PFSK-1 (cell line): ENCODE results near the gene BRCA2.

ENCODE experiments used
- FOXP2 ChIP-seq: optimal IDR thresholded peaks from 2 replicates; pipeline ENCODE3; 2011; ENCODE audit warnings: borderline replicate concordance, control low read depth, inconsistent platforms; ENCODE audit not compliant: insufficient read depth; ENCODE audit errors: extremely low read length, extremely low read depth
- POLR2AphosphoS5 ChIP-seq: IDR thresholded peaks from 2 replicates; pipeline ENCODE4 v1.6.1; 2012; ENCODE audit warnings: low read depth, mild to moderate bottlenecking, control low read depth, low read length, moderate library complexity
- SIN3A ChIP-seq: IDR thresholded peaks from 2 replicates; pipeline ENCODE4 v1.6.1; 2012; ENCODE audit warnings: mild to moderate bottlenecking, low read length, moderate library complexity, borderline replicate concordance; ENCODE audit not compliant: insufficient read depth
- TF ChIP-seq, protein P1 (sequence below), 2 experiments: IDR thresholded peaks; 2 replicates each; pipeline versions ENCODE4 v1.6.1 to v1.8.0; 2011 to 2012; ENCODE audit warnings: low read depth in 2 of 2, low read length in 2 of 2, control low read depth in 1 of 2, inconsistent platforms in 1 of 2, mild to moderate bottlenecking in 1 of 2, moderate library complexity in 1 of 2; ENCODE audit not compliant: insufficient read depth in 1 of 2

DNA sequence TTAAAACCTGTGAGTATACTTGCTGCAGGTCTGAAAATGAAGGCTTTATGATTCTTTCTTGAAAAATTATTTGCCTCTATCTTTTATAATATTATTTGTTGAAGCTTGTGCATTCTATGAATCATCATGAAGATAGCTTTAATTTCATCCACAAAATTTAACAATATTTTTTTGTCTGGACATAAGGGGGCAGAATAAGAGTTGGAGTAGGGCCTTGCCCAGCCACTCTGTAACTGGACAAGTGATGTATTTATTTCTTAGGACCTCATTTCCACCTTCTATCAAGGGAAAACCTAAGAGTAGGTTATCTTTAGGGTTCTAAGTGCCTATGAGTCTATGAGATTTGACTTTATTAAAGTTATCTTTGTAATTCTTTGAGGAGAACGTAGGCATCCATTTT is 62.7 kb downstream of the BRCA2 start:
- TF ChIP-seq, protein P1, sequence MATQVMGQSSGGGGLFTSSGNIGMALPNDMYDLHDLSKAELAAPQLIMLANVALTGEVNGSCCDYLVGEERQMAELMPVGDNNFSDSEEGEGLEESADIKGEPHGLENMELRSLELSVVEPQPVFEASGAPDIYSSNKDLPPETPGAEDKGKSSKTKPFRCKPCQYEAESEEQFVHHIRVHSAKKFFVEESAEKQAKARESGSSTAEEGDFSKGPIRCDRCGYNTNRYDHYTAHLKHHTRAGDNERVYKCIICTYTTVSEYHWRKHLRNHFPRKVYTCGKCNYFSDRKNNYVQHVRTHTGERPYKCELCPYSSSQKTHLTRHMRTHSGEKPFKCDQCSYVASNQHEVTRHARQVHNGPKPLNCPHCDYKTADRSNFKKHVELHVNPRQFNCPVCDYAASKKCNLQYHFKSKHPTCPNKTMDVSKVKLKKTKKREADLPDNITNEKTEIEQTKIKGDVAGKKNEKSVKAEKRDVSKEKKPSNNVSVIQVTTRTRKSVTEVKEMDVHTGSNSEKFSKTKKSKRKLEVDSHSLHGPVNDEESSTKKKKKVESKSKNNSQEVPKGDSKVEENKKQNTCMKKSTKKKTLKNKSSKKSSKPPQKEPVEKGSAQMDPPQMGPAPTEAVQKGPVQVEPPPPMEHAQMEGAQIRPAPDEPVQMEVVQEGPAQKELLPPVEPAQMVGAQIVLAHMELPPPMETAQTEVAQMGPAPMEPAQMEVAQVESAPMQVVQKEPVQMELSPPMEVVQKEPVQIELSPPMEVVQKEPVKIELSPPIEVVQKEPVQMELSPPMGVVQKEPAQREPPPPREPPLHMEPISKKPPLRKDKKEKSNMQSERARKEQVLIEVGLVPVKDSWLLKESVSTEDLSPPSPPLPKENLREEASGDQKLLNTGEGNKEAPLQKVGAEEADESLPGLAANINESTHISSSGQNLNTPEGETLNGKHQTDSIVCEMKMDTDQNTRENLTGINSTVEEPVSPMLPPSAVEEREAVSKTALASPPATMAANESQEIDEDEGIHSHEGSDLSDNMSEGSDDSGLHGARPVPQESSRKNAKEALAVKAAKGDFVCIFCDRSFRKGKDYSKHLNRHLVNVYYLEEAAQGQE (IDR thresholded peaks at IDR 0.05; ENCODE audit: insufficient read depth in 1 of 2, low read depth in 2 of 2, low read length in 2 of 2): no peak
- TF ChIP-seq POLR2AphosphoS5: no peak
- TF ChIP-seq FOXP2: no peak
- TF ChIP-seq SIN3A: no peak
